ENCODE results near the gene CREBZF.

DNA sequence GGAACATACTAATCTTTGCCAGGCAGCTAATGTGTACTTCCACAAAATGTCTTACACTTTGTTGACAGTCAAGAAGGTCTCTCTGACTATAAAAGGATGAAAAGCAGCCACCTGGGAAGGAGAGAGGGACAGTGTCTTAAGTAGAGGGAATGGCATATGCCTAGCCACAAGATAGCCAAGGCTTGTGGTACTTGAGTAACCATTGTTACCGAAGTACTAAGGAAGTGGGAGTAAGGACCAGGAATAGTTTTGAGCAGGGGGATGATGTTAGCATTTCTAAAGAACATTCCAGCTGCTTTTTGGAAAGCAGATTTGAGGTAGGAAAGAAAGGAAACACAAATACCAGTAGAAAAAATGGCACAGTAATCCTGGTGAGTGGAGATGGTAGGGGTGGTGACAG, 13.8 kb downstream of the CREBZF start:
- TF ChIP-seq, protein P1, sequence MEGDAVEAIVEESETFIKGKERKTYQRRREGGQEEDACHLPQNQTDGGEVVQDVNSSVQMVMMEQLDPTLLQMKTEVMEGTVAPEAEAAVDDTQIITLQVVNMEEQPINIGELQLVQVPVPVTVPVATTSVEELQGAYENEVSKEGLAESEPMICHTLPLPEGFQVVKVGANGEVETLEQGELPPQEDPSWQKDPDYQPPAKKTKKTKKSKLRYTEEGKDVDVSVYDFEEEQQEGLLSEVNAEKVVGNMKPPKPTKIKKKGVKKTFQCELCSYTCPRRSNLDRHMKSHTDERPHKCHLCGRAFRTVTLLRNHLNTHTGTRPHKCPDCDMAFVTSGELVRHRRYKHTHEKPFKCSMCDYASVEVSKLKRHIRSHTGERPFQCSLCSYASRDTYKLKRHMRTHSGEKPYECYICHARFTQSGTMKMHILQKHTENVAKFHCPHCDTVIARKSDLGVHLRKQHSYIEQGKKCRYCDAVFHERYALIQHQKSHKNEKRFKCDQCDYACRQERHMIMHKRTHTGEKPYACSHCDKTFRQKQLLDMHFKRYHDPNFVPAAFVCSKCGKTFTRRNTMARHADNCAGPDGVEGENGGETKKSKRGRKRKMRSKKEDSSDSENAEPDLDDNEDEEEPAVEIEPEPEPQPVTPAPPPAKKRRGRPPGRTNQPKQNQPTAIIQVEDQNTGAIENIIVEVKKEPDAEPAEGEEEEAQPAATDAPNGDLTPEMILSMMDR (optimal IDR thresholded peaks at IDR 0.05 in 1 of 3, IDR thresholded peaks at IDR 0.05 in 1 of 3, conservative IDR thresholded peaks at IDR 0.05 in 1 of 3; ENCODE audit: extremely low read depth in 1 of 3, insufficient read depth in 2 of 3, low read length in 3 of 3), result no peak
- TF ChIP-seq EZH2 (IDR thresholded peaks at IDR 0.05; ENCODE audit: low read length), result no peak
